Gastroesophageal sphincter (tissue), 3 donors: ENCODE results near the gene SDS.

Experiments
- EP300 ChIP-seq: sonication (generic); formaldehyde crosslinking; IDR thresholded peaks from one replicate; pipeline ENCODE4 v1.6.1; 2017; ENCODE audit warnings: antibody characterized with exemption, mild to moderate bottlenecking
- POLR2A ChIP-seq, 2 donors: fragments of 450-650 bp; IDR thresholded peaks; one replicate each; pipeline ENCODE4 v1.6.1; 2017; ENCODE audit warnings: antibody characterized with exemption in 2 of 2, mild to moderate bottlenecking in 2 of 2, moderate library complexity in 1 of 2
- TF ChIP-seq, protein P1 (sequence below), 4 experiments: fragments of 200-600 bp in 2 of 4; fragments of 450-650 bp in 2 of 4; sonication (generic) in 1 of 4; IDR thresholded peaks; one replicate each; pipeline ENCODE4 v1.5.1; 2017 to 2019; ENCODE audit warnings: antibody characterized with exemption in 4 of 4, mild to moderate bottlenecking in 2 of 4, moderate library complexity in 2 of 4

DNA sequence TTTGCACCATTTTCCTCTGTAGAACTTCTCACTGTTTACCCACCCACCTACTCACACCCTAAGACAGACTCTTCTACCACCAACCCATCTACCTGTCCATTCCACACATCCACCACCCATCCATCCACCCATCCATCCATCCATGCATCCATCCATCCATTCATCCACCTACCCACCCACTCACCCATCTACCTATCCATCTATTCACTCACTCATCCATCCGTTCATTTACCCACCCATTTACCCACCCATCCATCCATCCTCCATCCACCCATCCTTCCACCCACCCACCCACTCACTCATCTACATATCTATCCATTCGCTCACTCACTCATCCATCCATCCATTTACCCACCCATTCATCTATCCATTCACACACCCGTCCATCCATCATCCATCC lies 30.2 kb downstream of the SDS start:
- TF ChIP-seq, protein P1, sequence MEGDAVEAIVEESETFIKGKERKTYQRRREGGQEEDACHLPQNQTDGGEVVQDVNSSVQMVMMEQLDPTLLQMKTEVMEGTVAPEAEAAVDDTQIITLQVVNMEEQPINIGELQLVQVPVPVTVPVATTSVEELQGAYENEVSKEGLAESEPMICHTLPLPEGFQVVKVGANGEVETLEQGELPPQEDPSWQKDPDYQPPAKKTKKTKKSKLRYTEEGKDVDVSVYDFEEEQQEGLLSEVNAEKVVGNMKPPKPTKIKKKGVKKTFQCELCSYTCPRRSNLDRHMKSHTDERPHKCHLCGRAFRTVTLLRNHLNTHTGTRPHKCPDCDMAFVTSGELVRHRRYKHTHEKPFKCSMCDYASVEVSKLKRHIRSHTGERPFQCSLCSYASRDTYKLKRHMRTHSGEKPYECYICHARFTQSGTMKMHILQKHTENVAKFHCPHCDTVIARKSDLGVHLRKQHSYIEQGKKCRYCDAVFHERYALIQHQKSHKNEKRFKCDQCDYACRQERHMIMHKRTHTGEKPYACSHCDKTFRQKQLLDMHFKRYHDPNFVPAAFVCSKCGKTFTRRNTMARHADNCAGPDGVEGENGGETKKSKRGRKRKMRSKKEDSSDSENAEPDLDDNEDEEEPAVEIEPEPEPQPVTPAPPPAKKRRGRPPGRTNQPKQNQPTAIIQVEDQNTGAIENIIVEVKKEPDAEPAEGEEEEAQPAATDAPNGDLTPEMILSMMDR (IDR thresholded peaks at IDR 0.05), result no peak
- no peak for TF ChIP-seq EP300
- TF ChIP-seq POLR2A (IDR thresholded peaks at IDR 0.05), result no peak
